Measurements from ENCODE around the gene CRY2. TPM values are rescaled to one million over a fixed set of nuclear protein-coding genes. Genes with fewer than 3 reads are reported as not detected.
A peak's percentile ranks its signal among the peaks of the same experiment; 100 is the strongest.
"Not testable (repeated sequence)": the region's sequence is repeated elsewhere in the genome, so short reads cannot be mapped to it uniquely, and the experiment has no call there.

CRY2 gene
- total RNA-seq, 4 donors from 2014 or later: 36.4 to 85.9 (median 37.9) TPM

- Histone ChIP-seq H3K4me1 (peaks cover 28 to 29% of the 10 kb centered on the region in 2 donors), H3K36me3 (peaks cover 0 to 17% of the 10 kb centered on the region in 2 donors), H3K4me3 (peak overlapping the region; percentile 76 to 96 (median 86)), H3K9me3 (no peaks in the 10 kb centered on the region), H3K27me3 (no peaks in the 10 kb centered on the region), H3K27ac (peak overlapping the region; percentile 86 to 94 (median 91))
- no peak for TF ChIP-seq POLR2A (IDR thresholded peaks at IDR 0.05)
- TF ChIP-seq CTCF (IDR thresholded peaks at IDR 0.05 in 4 of 5, conservative IDR thresholded peaks at IDR 0.05 in 1 of 5): no peak
- in situ Hi-C loops (cut with MboI; ENCODE audit: low sequenced_read_pairs in 4 of 4): no loop called here
- intact Hi-C loops (cut with DNase I; ENCODE audit: low total_unique reads): loop anchor here (1.0 kb wide), 4 partner anchors 38 to 317 kb away; partner anchors contain the start of gene CRY2
- ATAC-seq (peak; percentile 57 to 61), DNase-seq (peak; percentile 17 to 32)
Observed at GRCh38 chr11:45805305-45806071, 41.8 kb upstream of the CRY2 start.

GRCh38 chr11:45806072-45806933 is 41.0 kb upstream of the CRY2 start:
- no peak for TF ChIP-seq POLR2A (IDR thresholded peaks at IDR 0.05)
- no peak for TF ChIP-seq CTCF (IDR thresholded peaks at IDR 0.05 in 4 of 5, conservative IDR thresholded peaks at IDR 0.05 in 1 of 5)
- ATAC-seq (no peak), DNase-seq (no peak)
- H3K27ac ChIP-seq: peak overlapping the region in 2 of 4 donors; percentile 92 to 94
- peaks cover 0 to 25% of the 10 kb centered on the region in 2 donors for H3K36me3 ChIP-seq
- in situ Hi-C loops (cut with MboI; ENCODE audit: low sequenced_read_pairs in 4 of 4): no loop called here
- intact Hi-C loops (cut with DNase I; ENCODE audit: low total_unique reads): no loop called here
- H3K9me3 ChIP-seq: no peaks in the 10 kb centered on the region
- H3K4me3 ChIP-seq: peak overlapping the region; percentile 76 to 96 (median 86)
- no peaks in the 10 kb centered on the region for H3K27me3 ChIP-seq
- peaks cover 28 to 29% of the 10 kb centered on the region in 2 donors for H3K4me1 ChIP-seq

GRCh38 chr11:45806937-45807791 is 40.1 kb upstream of the CRY2 start:
- Histone ChIP-seq H3K27ac (no peak overlapping the region), H3K4me3 (no peak overlapping the region), H3K27me3 (no peaks in the 10 kb centered on the region), H3K9me3 (no peaks in the 10 kb centered on the region), H3K4me1 (peaks cover 28 to 29% of the 10 kb centered on the region in 2 donors), H3K36me3 (peaks cover 0 to 33% of the 10 kb centered on the region in 2 donors)
- TF ChIP-seq CTCF (IDR thresholded peaks at IDR 0.05 in 4 of 5, conservative IDR thresholded peaks at IDR 0.05 in 1 of 5): no peak
- in situ Hi-C loops (cut with MboI; ENCODE audit: low sequenced_read_pairs in 4 of 4) (no loop called here), intact Hi-C loops (cut with DNase I; ENCODE audit: low total_unique reads) (no loop called here)
- no peak for DNase-seq
- ATAC-seq: no peak

- Histone ChIP-seq H3K4me3 (no peak overlapping the region), H3K27me3 (no peaks in the 10 kb centered on the region), H3K36me3 (peaks cover 0 to 35% of the 10 kb centered on the region in 2 donors), H3K4me1 (peaks cover 28 to 29% of the 10 kb centered on the region in 2 donors), H3K27ac (no peak overlapping the region), H3K9me3 (no peaks in the 10 kb centered on the region)
- ATAC-seq (no peak), DNase-seq (no peak)
- intact Hi-C loops (cut with DNase I; ENCODE audit: low total_unique reads): no loop called here
- in situ Hi-C loops (cut with MboI; ENCODE audit: low sequenced_read_pairs in 4 of 4): no loop called here
- TF ChIP-seq POLR2A (IDR thresholded peaks at IDR 0.05) (no peak), CTCF (IDR thresholded peaks at IDR 0.05 in 4 of 5, conservative IDR thresholded peaks at IDR 0.05 in 1 of 5) (no peak)
Observed at GRCh38 chr11:45807792-45808238, 39.5 kb upstream of the CRY2 start.

- ATAC-seq; H3K27me3 ChIP-seq; intact Hi-C loops (cut with DNase I; ENCODE audit: low total_unique reads); in situ Hi-C loops (cut with MboI; ENCODE audit: low sequenced_read_pairs in 4 of 4); H3K27ac ChIP-seq; DNase-seq; H3K4me3 ChIP-seq; H3K9me3 ChIP-seq: not testable (repeated sequence)
- H3K36me3 ChIP-seq: peaks cover 0 to 35% of the 10 kb centered on the region in 2 donors
- H3K4me1 ChIP-seq: peaks cover 28 to 29% of the 10 kb centered on the region in 2 donors
Observed at GRCh38 chr11:45808427-45808826, 38.8 kb upstream of the CRY2 start.

Measured in gastrocnemius medialis (tissue), 4 donors.